Transverse colon (tissue), 4 donors: ENCODE results near the gene TRIM47. TPM values are rescaled to one million over a fixed set of nuclear protein-coding genes. Genes with fewer than 3 reads are reported as not detected.

ENCODE experiments used
- DNase-seq: peaks from one replicate; pipeline ENCODE4 v3.0.0-alpha.2; 2019
- H3K27ac ChIP-seq, 4 donors: fragments of 200-600 bp; sonication (generic); 2 replicates each; pipeline ENCODE4 v1.5.1; 2016 to 2018; ENCODE audit warnings: inconsistent platforms in 4 of 4
- H3K27me3 ChIP-seq: fragments of 200-600 bp; sonication (generic); 2 replicates; pipeline ENCODE4 v1.5.1; 2017; ENCODE audit warnings: inconsistent platforms
- H3K36me3 ChIP-seq, 4 donors: fragments of 200-600 bp; sonication (generic); 2 replicates each; pipeline ENCODE4 v1.5.1; 2017 to 2019; ENCODE audit warnings: inconsistent platforms in 4 of 4
- H3K4me1 ChIP-seq, 4 donors: fragments of 200-600 bp; sonication (generic); 2 replicates each; pipeline ENCODE4 v1.5.1; 2017 to 2020; ENCODE audit warnings: inconsistent platforms in 4 of 4
- H3K4me3 ChIP-seq, 4 donors: fragments of 200-600 bp; sonication (generic); 1 replicate in 1 of 4; 2 replicates in 3 of 4; pipeline versions ENCODE4 v1.5.1 to v1.6.1; 2017 to 2019; ENCODE audit warnings: inconsistent platforms in 4 of 4
- H3K9me3 ChIP-seq, 2 donors: fragments of 200-600 bp; sonication (generic); 2 replicates each; pipeline ENCODE4 v1.5.1; 2017 to 2019; ENCODE audit warnings: inconsistent platforms in 2 of 2
- EP300 ChIP-seq: sonication (generic); formaldehyde crosslinking; IDR thresholded peaks from one replicate; pipeline ENCODE4 v1.6.1; 2017; ENCODE audit warnings: antibody characterized with exemption, low read depth
- POLR2A ChIP-seq: fragments of 450-650 bp; IDR thresholded peaks from one replicate; pipeline ENCODE4 v1.6.1; 2016; ENCODE audit warnings: antibody characterized with exemption, mild to moderate bottlenecking, moderate library complexity
- POLR2AphosphoS5 ChIP-seq, 3 donors: sonication (generic); formaldehyde crosslinking; IDR thresholded peaks; one replicate each; pipeline ENCODE4 v1.6.1; 2016; ENCODE audit warnings: antibody characterized with exemption in 3 of 3
- WGBS, 2 donors: methylation state at CpG; one replicate each; pipeline ENCODE4 v1.1.5; 2018; ENCODE audit warnings: low coverage in 1 of 2; 5-methylcytosine and 5-hydroxymethylcytosine counted together
- in situ Hi-C, 4 donors: fragments of 200-750 bp; cut with MboI; loops; one replicate each; pipeline versions ENCODE4 v1.15.0 to v1.15.1; 2017; ENCODE audit warnings: low sequenced_read_pairs in 3 of 4, low pct_ligation_motif_present in 1 of 4, low pct_unique_long_range_greater_than_20kb in 1 of 4
- intact Hi-C: fragments of 100-400 bp; cut with DNase I; formaldehyde crosslinking; loops from one replicate; pipeline ENCODE4 v1.15.1; 2023; ENCODE audit warnings: low total_unique reads
- total RNA-seq, 4 donors: library from RNA; depleted of rRNA; stranded (reverse); fragments of >200 nt; gene quantifications; one replicate each; pipeline ENCODE4 v1.1.0, GENCODE V29; 2016
- TF ChIP-seq, protein P1 (sequence below), 5 experiments: fragments of 200-600 bp in 3 of 5; fragments of 450-650 bp in 2 of 5; sonication (generic) in 3 of 5; IDR thresholded peaks; 1 replicate in 2 of 5; 2 replicates in 3 of 5; pipeline ENCODE4 v1.5.1; 2016 to 2017; ENCODE audit warnings: antibody characterized with exemption in 5 of 5, inconsistent platforms in 3 of 5, mild to moderate bottlenecking in 2 of 5, moderate library complexity in 1 of 5

The TRIM47 gene
- total RNA-seq, 4 donors from 2014 or later: 38.6 to 118 (median 41.0) TPM

DNA sequence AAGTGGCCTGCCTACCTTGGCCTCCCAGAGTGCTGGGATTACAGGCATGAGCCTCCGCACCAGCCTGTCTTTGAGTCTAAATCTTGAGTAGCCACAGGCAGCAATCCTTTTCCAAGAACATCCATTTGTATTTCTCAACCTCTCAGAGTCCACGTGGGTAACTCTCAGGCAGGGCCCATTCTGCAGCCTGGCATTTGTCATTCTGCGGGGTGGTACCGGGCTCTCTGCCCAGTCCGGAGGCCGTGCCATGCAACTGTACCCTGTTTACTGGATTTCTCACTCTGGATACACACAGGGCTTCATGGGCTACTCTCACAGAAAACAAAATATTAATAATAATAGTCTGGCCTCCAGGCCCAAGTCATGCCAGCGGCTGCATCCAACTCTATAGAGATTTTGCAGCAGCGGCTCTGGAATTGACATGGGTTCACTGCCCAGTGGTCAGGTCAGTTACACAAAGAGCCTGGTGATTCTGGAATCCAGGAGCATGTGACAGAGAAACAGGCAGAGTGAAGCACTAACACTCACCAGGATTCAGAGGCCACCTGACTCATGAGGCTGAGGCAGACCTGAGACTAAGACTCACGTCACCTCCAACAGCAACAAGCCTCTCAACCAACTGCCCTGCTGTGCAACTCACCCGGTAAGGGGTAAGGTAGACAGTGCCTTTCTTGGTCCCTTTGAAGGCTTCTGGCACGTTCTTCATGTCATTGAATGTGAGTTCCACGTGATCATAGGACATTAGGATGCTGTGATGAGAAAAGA is 27.3 kb downstream of the TRIM47 start:
- Histone ChIP-seq H3K4me3 (no peak overlapping the region), H3K27me3 (no peaks in the 10 kb centered on the region), H3K36me3 (peaks cover 0 to 50% (median 21%) of the 10 kb centered on the region in 4 donors), H3K27ac (peak overlapping the region; percentile 42 to 68 (median 55)), H3K4me1 (peaks cover 11 to 51% (median 25%) of the 10 kb centered on the region in 4 donors), H3K9me3 (no peaks in the 10 kb centered on the region)
- no peak for DNase-seq
- intact Hi-C loops (loop anchor here (10.0 kb wide), 1 partner anchor 66 kb away; the partner anchor contains the start of gene UNK), in situ Hi-C loops (no loop called here)
- TF ChIP-seq POLR2AphosphoS5 (IDR thresholded peaks at IDR 0.05): no peak
- WGBS, 2 donors: 80 to 92% methylated on average over 2 to 12 of the region's 12 CpGs

GRCh38 chr17:75849724-75850123 is 28.7 kb downstream of the TRIM47 start:
- H3K36me3 ChIP-seq: peaks cover 0 to 51% (median 21%) of the 10 kb centered on the region in 4 donors
- intact Hi-C loops (loop anchor here (10.0 kb wide), 1 partner anchor 65 kb away; the partner anchor contains the start of gene UNK), in situ Hi-C loops (no loop called here)
- no peaks in the 10 kb centered on the region for H3K9me3 ChIP-seq
- TF ChIP-seq POLR2AphosphoS5 (IDR thresholded peaks at IDR 0.05) (no peak), POLR2A (no peak), EP300 (no peak)
- TF ChIP-seq, protein P1, sequence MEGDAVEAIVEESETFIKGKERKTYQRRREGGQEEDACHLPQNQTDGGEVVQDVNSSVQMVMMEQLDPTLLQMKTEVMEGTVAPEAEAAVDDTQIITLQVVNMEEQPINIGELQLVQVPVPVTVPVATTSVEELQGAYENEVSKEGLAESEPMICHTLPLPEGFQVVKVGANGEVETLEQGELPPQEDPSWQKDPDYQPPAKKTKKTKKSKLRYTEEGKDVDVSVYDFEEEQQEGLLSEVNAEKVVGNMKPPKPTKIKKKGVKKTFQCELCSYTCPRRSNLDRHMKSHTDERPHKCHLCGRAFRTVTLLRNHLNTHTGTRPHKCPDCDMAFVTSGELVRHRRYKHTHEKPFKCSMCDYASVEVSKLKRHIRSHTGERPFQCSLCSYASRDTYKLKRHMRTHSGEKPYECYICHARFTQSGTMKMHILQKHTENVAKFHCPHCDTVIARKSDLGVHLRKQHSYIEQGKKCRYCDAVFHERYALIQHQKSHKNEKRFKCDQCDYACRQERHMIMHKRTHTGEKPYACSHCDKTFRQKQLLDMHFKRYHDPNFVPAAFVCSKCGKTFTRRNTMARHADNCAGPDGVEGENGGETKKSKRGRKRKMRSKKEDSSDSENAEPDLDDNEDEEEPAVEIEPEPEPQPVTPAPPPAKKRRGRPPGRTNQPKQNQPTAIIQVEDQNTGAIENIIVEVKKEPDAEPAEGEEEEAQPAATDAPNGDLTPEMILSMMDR (IDR thresholded peaks at IDR 0.05): no peak
- DNase-seq: no peak
- peaks cover 24 to 64% (median 36%) of the 10 kb centered on the region in 4 donors for H3K4me1 ChIP-seq
- H3K27me3 ChIP-seq: no peaks in the 10 kb centered on the region
- H3K4me3 ChIP-seq: no peak overlapping the region
- WGBS, 2 donors: 81 to 82% methylated on average over 7 to 9 of the region's 9 CpGs
- H3K27ac ChIP-seq: peak overlapping the region in 2 of 4 donors; percentile 22 to 28

DNA sequence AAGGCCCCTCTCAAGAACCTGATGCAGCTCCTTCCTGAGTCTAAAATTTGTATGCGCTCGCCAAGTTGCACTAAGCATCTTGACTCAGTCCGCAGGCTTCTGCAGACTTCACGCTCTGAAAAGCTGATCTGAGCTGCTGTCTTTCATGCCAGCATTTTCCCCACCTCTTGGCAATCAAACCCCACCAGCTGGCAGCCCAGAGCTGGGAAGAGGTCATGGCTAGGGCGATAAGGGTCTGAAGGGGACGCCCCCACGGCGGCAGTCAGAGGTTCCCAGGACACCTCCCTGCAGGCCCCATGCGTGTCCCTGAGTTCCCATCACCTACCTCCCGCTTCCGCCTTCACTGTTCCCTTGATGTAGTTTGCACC is 29.1 kb downstream of the TRIM47 start:
- 96% methylated on average over 11 of the region's 11 CpGs; no CpG with 5 or more reads in 1 of the 2 donors for WGBS, 2 donors
- no peaks in the 10 kb centered on the region for H3K27me3 ChIP-seq
- peak overlapping the region in 3 of 4 donors; percentile 22 to 44 (median 28) for H3K27ac ChIP-seq
- peaks cover 28 to 66% (median 37%) of the 10 kb centered on the region in 4 donors for H3K4me1 ChIP-seq
- TF ChIP-seq POLR2A: no peak
- TF ChIP-seq POLR2AphosphoS5 (IDR thresholded peaks at IDR 0.05): no peak
- TF ChIP-seq EP300: no peak
- TF ChIP-seq, protein P1 (IDR thresholded peaks at IDR 0.05): no peak
- no peak overlapping the region for H3K4me3 ChIP-seq
- intact Hi-C loops (no loop called here), in situ Hi-C loops (no loop called here)
- no peaks in the 10 kb centered on the region for H3K9me3 ChIP-seq
- H3K36me3 ChIP-seq: peaks cover 0 to 51% (median 21%) of the 10 kb centered on the region in 4 donors
- DNase-seq: no peak

GRCh38 chr17:75848523-75849278 is 29.7 kb downstream of the TRIM47 start:
- TF ChIP-seq, protein P1 (IDR thresholded peaks at IDR 0.05): peak; percentile 70 to 81 (median 74)
- TF ChIP-seq EP300 (no peak), POLR2A (no peak)
- no peaks in the 10 kb centered on the region for H3K9me3 ChIP-seq
- H3K27me3 ChIP-seq: no peaks in the 10 kb centered on the region
- H3K4me3 ChIP-seq: no peak overlapping the region
- intact Hi-C loops (no loop called here), in situ Hi-C loops (no loop called here)
- H3K27ac ChIP-seq: peak overlapping the region in 3 of 4 donors; percentile 22 to 44 (median 27)
- DNase-seq: peak; percentile 88
- 20 to 46% methylated on average over 2 to 16 of the region's 16 CpGs for WGBS, 2 donors
- peaks cover 28 to 66% (median 34%) of the 10 kb centered on the region in 4 donors for H3K4me1 ChIP-seq
- peaks cover 0 to 51% (median 21%) of the 10 kb centered on the region in 4 donors for H3K36me3 ChIP-seq
